HG02642 (cell line): ENCODE measurements around the gene USP16.
A peak's percentile ranks its signal among the peaks of the same experiment; 100 is the strongest.
"Not testable (repeated sequence)": the region's sequence is repeated elsewhere in the genome, so short reads cannot be mapped to it uniquely, and the experiment has no call there.

ENCODE experiments used
- ATAC-seq: cut with Tn5 transposase; IDR thresholded peaks from one replicate; pipeline ENCODE4 v1.9.1; 2021; ENCODE audit warnings: mild to moderate bottlenecking; ENCODE audit not compliant: unreplicated experiment, poor library complexity

Gene USP16

GRCh38 chr21:29030909-29031308, 6.4 kb downstream of the USP16 start:
- ATAC-seq = no peak

GRCh38 chr21:29033301-29033700, 8.8 kb downstream of the USP16 start:
- ATAC-seq = no peak

DNA sequence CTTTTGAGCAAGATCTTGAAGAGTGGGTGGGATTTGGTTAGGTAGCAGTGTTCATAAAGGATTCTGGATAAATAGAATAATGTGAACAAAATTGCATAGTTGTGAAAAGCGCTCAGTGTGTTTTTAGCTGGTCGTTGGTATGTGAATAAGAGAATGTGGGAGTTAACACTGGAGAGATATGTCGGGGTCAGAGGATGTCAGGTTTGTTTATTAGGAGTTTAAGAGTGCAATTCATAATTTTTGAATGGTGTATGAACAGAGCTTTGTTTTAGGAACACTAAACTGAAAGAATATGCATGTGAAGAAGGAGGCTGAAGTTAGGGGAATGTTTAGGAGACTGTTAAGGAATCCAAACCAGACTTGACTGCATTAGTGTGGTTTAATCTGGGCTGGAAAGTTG, 9.4 kb downstream of the USP16 start:
- no peak for ATAC-seq

GRCh38 chr21:29034678-29035077, 10.2 kb downstream of the USP16 start:
- no peak for ATAC-seq

DNA sequence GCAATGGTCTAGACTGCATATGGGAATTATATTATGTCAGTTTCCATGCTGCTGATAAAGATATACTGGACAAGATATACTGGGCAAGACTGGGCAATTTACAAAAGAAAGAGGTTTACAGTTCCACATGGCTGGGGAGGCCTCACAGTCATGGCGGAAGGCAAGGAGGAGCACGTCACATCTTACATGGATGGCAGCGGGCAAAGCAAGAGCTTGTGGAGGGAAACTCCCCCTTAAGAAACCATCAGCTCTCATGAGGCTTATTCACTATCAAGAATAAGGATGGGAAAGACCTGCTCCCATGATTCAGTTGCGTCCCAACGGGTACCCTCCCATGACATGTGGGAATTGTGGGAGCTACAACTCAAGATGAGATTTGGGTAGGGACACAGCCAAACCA, 27.8 kb downstream of the USP16 start:
- no peak for ATAC-seq

- ATAC-seq = no peak
Observed at GRCh38 chr21:29053011-29053553, 28.6 kb downstream of the USP16 start.

DNA sequence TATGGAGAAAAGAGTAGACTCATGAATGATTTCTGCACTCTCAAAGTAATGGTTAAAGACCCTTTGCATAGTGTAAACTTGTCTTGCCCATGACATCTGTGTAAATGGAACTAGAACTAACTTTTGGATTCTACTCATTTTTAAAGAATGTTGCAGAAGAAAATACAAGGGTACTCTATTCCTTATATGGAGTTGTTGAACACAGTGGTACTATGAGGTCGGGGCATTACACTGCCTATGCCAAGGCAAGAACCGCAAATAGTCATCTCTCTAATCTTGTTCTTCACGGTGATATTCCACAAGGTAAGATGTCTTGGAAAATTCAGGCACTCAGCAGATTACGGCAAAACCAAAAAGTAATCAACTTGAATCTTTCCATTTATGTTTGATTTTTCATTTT, 29.2 kb downstream of the USP16 start:
- no peak for ATAC-seq

DNA sequence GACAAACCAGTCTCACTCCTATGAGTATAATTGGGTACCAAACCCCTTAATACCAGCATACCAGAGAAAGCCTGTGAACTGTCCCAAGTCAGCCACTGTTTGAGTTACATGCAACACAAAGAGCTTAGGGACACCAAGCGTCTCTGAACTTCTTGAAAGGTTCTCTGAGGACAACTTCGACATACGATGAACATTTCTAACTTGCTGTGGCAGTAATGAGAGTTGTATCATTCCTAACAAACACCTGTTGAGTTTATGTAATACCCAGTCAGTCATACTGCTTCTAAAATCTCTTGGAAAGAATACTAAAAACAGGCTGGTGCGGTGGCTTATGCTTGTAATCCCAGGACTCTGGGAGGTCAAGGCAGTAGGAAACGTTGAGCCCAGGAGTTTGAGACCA, 30.6 kb downstream of the USP16 start:
- no peak for ATAC-seq

DNA sequence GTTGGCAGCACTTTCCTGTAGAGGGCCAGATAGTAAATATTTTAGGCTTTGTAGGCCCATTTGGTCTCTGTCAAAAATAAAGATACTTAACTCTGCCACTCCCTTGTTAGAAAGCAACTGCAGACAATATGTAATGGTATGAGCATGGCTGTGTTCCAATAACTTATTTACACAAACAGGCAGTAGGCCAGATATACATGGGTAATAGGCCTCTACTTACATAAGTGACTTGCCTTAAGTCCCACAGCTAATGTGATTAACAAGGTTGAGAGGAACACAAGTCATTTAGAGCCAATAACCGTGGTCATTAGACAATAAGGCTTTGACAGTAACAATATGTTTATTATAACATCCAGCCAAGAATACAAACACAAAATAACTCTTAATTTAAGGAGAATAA, 31.5 kb downstream of the USP16 start:
- no peak for ATAC-seq

- ATAC-seq = no peak
Observed at GRCh38 chr21:29056538-29057050, 32.1 kb downstream of the USP16 start.

DNA sequence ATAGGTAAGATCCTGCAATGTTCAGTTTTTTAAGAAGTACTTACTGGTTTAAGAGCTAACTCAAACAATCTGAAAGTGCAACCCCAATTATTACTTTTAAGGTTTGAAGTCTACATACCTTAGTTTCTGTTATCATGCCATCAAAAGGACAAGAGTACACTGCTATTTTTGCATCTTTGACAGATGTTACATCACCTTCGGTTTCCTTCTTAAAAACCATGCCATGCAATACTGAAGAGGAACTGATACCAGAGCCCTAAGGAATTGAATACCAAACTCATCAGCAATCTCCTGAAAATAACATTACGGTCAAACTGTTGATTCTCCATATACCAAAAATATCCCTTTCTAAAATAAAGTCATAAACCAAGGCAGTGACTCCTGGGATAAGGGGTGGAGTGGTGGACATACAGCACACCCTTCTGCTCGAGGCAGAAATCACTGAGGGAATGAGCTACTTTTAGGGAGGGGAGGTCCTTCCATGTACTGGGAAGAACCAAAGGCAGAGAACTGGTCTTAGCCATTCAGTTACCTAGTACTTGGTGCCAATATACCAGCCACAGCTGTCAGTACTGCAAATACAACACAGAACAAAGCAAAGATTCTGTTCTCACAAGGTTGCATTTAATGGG, 40.5 kb downstream of the USP16 start:
- peak; percentile 98 for ATAC-seq

DNA sequence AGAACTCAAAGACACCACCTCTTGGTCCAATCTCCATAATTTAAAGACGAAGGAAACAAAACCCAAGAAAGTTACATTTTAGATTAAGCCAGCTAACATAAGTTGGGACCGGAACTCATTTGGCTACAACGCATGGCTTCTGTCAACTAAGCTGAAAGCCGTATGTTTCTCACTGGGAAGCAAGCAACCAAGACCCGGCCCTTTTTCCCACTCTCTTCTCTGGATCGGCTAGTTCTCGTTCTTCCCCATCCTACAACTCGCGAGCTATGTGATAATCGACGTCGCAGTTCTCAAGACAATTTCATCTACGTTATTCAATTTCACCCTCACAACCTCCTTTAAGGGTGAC, 48.4 kb downstream of the USP16 start:
- ATAC-seq = no peak

GRCh38 chr21:29073222-29074006, 48.9 kb downstream of the USP16 start, which contains the start of gene CCT8:
CCT8 (minus strand) TSS chr21:29073648; CDS start chr21:29073590, 58 bp downstream.
- ATAC-seq = peak; percentile 92

- peak; percentile 24 for ATAC-seq
Observed at GRCh38 chr21:29074007-29074376, 49.5 kb downstream of the USP16 start.

- no peak for ATAC-seq
Observed at GRCh38 chr21:29074783-29075182, 50.3 kb downstream of the USP16 start.

- no peak for ATAC-seq
Observed at GRCh38 chr21:29075706-29076466, 51.4 kb downstream of the USP16 start.

DNA sequence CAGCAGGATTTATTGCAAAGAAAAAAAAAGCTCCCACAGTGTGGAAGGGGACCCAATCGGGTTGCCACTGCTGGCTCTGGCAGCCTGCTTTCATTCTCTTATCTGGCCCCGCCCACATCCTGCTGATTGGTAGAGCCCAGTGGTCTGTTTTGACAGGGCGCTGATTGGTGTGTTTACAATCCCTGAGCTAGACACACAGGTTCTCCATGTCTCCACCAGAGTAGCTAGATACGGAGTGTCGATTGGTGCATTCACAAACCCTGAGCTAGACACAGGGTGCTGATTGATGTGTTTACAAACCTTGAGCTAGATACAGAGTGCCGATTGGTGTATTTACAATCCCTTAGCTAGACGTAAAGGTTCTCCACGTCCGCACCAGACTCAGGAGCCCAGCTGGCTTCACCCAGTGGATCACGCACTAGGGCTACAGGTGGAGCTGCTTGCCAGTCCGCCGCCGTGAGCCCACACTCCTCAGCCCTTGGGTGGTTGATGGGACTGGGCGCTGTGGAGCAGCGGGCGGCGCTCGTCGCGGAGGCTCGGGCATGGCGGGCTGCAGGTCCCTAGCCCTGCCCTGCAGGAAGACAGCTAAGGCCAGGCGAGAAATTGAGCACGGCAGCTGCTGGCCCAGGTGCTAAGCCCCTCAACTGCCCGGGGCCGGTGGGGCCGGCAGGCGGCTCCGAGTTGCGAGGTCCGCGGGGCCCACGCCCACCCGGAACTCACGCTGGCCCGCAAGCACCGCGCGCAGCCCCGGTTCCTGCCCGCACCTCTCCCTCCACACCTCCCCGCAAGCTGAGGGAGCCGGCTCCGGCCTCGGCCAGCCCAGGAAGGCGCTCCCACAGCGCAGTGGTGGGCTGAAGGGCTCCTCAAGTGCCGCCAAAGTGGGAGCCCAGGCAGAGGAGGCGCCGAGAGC, 52.5 kb downstream of the USP16 start:
- ATAC-seq = not testable (repeated sequence)

DNA sequence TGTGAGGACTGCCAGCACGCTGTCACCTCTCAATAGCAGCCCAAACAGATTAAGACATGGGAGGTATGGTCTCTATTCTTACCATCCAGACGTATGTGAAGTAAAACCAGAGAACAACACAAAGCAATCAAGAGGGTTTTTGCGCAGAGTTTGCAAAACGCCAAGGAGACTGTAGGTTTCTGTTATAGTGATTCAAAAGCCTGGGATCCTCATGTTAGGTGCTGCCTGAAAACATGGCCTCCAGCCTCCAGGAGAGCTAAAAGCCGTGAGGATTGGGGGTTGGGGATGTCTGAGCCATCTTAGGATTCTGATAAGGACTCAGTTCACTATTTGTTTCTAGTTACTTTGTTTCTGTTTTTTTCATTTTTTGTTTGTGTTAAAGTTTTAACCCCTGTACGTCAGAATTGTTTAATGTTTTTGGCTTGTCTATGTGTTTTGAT, 53.2 kb downstream of the USP16 start:
- no peak for ATAC-seq

- ATAC-seq = peak; percentile 48
Observed at GRCh38 chr21:29078869-29079767, 54.6 kb downstream of the USP16 start.
